Gastrocnemius medialis (tissue), 4 donors: ENCODE data around the gene YARS2. TPM values are rescaled to one million over a fixed set of nuclear protein-coding genes. Genes with fewer than 3 reads are reported as not detected.

Experiments
- ATAC-seq, 2 donors: fragments of 150-250 bp; one replicate each; pipeline ENCODE4 v1.9.1; 2016
- DNase-seq, 2 donors: peaks; one replicate each; pipeline ENCODE4 v3.0.0-alpha.2; 2019
- H3K27ac ChIP-seq, 4 donors: fragments of 200-600 bp; sonication (generic); 1 replicate in 1 of 4; 2 replicates in 3 of 4; pipeline ENCODE4 v1.5.1; 2016 to 2018; ENCODE audit warnings: mild to moderate bottlenecking in 2 of 4, moderate library complexity in 1 of 4
- H3K27me3 ChIP-seq, 3 donors: fragments of 200-600 bp; sonication (generic) in 2 of 3; 1 replicate in 1 of 3; 2 replicates in 2 of 3; pipeline versions ENCODE4 v1.5.1 to v1.6.0; 2016 to 2019; ENCODE audit warnings: mild to moderate bottlenecking in 1 of 3, moderate library complexity in 1 of 3
- H3K36me3 ChIP-seq, 2 donors: fragments of 200-600 bp; sonication (generic) in 1 of 2; one replicate each; pipeline ENCODE4 v1.5.1; 2017 to 2018
- H3K4me1 ChIP-seq, 2 donors: fragments of 200-600 bp; sonication (generic) in 1 of 2; one replicate each; pipeline ENCODE4 v1.5.1; 2016 to 2017; ENCODE audit warnings: mild to moderate bottlenecking in 2 of 2
- H3K4me3 ChIP-seq, 4 donors: fragments of 200-600 bp; sonication (generic) in 3 of 4; 1 replicate in 1 of 4; 2 replicates in 3 of 4; pipeline ENCODE4 v1.5.1; 2016 to 2019; ENCODE audit warnings: mild to moderate bottlenecking in 2 of 4
- H3K9me3 ChIP-seq, 3 donors: fragments of 200-600 bp; sonication (generic) in 2 of 3; 1 replicate in 1 of 3; 2 replicates in 2 of 3; pipeline ENCODE4 v1.5.1; 2016 to 2019
- POLR2A ChIP-seq, 2 donors: fragments of 450-650 bp; IDR thresholded peaks; one replicate each; pipeline ENCODE4 v1.6.1; 2017; ENCODE audit warnings: antibody characterized with exemption in 2 of 2, mild to moderate bottlenecking in 2 of 2, moderate library complexity in 2 of 2
- in situ Hi-C, 4 donors: fragments of 200-750 bp; cut with MboI; loops; one replicate each; pipeline versions ENCODE4 v1.15.0 to v1.8.0; 2017; ENCODE audit warnings: low sequenced_read_pairs in 4 of 4
- intact Hi-C: fragments of 100-400 bp; cut with DNase I; formaldehyde crosslinking; loops from one replicate; pipeline ENCODE4 v1.15.1; 2023; ENCODE audit warnings: low total_unique reads
- total RNA-seq, 4 donors: library from RNA; depleted of rRNA; stranded (reverse); fragments of >200 nt; gene quantifications; one replicate each; pipeline versions ENCODE4 v1.1.0 to v1.2.3, GENCODE V29; 2016
- TF ChIP-seq, protein P1 (sequence below), 5 experiments: fragments of 450-650 bp in 3 of 5; fragments of 200-600 bp in 2 of 5; sonication (generic) in 2 of 5; IDR thresholded peaks in 4 of 5; conservative IDR thresholded peaks in 1 of 5; 1 replicate in 4 of 5; 2 replicates in 1 of 5; pipeline ENCODE4 v1.5.1; 2016 to 2019; ENCODE audit warnings: antibody characterized with exemption in 5 of 5, mild to moderate bottlenecking in 3 of 5, moderate library complexity in 3 of 5

YARS2 gene
- total RNA-seq, 4 donors from 2014 or later: 9.1 to 19.4 (median 13.9) TPM

DNA sequence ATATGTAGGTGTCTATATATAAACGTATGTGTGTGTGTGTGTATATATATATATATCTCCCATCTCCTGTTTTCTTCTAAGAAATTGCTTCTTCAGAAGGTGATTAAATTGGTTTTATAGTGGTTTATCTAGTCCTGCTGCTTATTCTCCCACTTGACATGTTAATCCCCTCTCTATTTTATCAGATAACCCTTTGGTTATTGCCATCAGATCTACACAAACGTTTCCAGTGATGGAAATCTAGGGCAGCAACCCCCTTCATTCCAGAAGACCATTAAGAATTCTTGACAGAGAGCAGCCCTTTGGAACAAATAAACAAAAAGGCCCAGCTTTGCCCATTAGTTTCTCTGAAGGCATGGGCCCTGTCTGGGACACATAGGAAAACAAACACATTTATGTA is 34.2 kb upstream of the YARS2 start:
- no peaks in the 10 kb centered on the region for H3K9me3 ChIP-seq
- no peaks in the 10 kb centered on the region for H3K36me3 ChIP-seq
- DNase-seq: no peak
- ATAC-seq: no peak
- intact Hi-C loops: no loop called here
- no peak for TF ChIP-seq POLR2A (IDR thresholded peaks at IDR 0.05)
- TF ChIP-seq, protein P1, sequence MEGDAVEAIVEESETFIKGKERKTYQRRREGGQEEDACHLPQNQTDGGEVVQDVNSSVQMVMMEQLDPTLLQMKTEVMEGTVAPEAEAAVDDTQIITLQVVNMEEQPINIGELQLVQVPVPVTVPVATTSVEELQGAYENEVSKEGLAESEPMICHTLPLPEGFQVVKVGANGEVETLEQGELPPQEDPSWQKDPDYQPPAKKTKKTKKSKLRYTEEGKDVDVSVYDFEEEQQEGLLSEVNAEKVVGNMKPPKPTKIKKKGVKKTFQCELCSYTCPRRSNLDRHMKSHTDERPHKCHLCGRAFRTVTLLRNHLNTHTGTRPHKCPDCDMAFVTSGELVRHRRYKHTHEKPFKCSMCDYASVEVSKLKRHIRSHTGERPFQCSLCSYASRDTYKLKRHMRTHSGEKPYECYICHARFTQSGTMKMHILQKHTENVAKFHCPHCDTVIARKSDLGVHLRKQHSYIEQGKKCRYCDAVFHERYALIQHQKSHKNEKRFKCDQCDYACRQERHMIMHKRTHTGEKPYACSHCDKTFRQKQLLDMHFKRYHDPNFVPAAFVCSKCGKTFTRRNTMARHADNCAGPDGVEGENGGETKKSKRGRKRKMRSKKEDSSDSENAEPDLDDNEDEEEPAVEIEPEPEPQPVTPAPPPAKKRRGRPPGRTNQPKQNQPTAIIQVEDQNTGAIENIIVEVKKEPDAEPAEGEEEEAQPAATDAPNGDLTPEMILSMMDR (IDR thresholded peaks at IDR 0.05 in 4 of 5, conservative IDR thresholded peaks at IDR 0.05 in 1 of 5): no peak
- no peak overlapping the region for H3K27ac ChIP-seq
- H3K27me3 ChIP-seq: no peaks in the 10 kb centered on the region
- no peak overlapping the region for H3K4me3 ChIP-seq
- in situ Hi-C loops: loop anchor here in 1 of 4 donors (25.0 kb wide), 1 partner anchor 97 kb away; the partner anchor contains the start of gene PKP2
- no peaks in the 10 kb centered on the region for H3K4me1 ChIP-seq

- Histone ChIP-seq H3K9me3 (no peaks in the 10 kb centered on the region), H3K27me3 (no peaks in the 10 kb centered on the region), H3K4me1 (no peaks in the 10 kb centered on the region), H3K36me3 (no peaks in the 10 kb centered on the region), H3K4me3 (no peak overlapping the region), H3K27ac (no peak overlapping the region)
- in situ Hi-C loops (loop anchor here in 1 of 4 donors (25.0 kb wide), 1 partner anchor 98 kb away; the partner anchor contains the start of gene PKP2), intact Hi-C loops (no loop called here)
- DNase-seq (no peak), ATAC-seq (no peak)
- no peak for TF ChIP-seq POLR2A (IDR thresholded peaks at IDR 0.05)
- TF ChIP-seq, protein P1 (IDR thresholded peaks at IDR 0.05 in 4 of 5, conservative IDR thresholded peaks at IDR 0.05 in 1 of 5): no peak
Observed at GRCh38 chr12:32789446-32789845, 33.7 kb upstream of the YARS2 start.

DNA sequence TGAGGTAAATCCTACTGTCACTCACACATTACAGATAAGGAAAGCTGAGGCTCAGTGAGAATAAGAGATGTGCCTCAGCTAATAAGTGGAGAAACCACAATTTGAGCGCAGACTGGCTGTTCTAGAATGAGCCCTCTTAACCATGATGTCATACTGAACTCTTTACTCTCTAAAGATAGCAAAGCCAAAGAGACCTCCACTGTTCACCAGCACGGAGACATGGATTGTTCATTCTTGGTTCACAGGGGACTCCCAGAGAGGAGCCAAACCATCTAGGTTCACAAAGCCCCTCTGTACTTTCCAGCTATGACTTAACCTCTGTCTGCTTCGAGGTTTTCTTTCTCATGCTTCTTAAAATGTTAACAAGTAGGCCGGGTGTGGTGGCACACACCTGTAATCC is 32.7 kb upstream of the YARS2 start:
- Histone ChIP-seq H3K4me1 (no peaks in the 10 kb centered on the region), H3K27ac (no peak overlapping the region), H3K4me3 (no peak overlapping the region), H3K9me3 (no peaks in the 10 kb centered on the region), H3K27me3 (no peaks in the 10 kb centered on the region), H3K36me3 (no peaks in the 10 kb centered on the region)
- ATAC-seq: no peak
- TF ChIP-seq POLR2A (IDR thresholded peaks at IDR 0.05): no peak
- TF ChIP-seq, protein P1 (IDR thresholded peaks at IDR 0.05 in 4 of 5, conservative IDR thresholded peaks at IDR 0.05 in 1 of 5): no peak
- intact Hi-C loops: no loop called here
- in situ Hi-C loops: loop anchor here in 1 of 4 donors (25.0 kb wide), 1 partner anchor 99 kb away; the partner anchor contains the start of gene PKP2
- DNase-seq: no peak

GRCh38 chr12:32785557-32785956 is 29.9 kb upstream of the YARS2 start:
- no peak for ATAC-seq

More at GRCh38 chr12:32785557-32785956, 29.9 kb upstream of the YARS2 start:
- intact Hi-C loops: no loop called here
- Histone ChIP-seq H3K36me3 (no peaks in the 10 kb centered on the region), H3K4me3 (no peak overlapping the region), H3K4me1 (no peaks in the 10 kb centered on the region), H3K27me3 (no peaks in the 10 kb centered on the region), H3K9me3 (no peaks in the 10 kb centered on the region), H3K27ac (no peak overlapping the region)
- TF ChIP-seq, protein P1 (IDR thresholded peaks at IDR 0.05 in 4 of 5, conservative IDR thresholded peaks at IDR 0.05 in 1 of 5): no peak
- TF ChIP-seq POLR2A (IDR thresholded peaks at IDR 0.05): no peak
- no peak for DNase-seq
- in situ Hi-C loops: loop anchor here in 1 of 4 donors (25.0 kb wide), 1 partner anchor 102 kb away; the partner anchor contains the start of gene PKP2
